Hypothalamus (tissue), 51 donors: ENCODE data around the gene SHISA9.

Experiments used
- DNase-seq, 51 donors: peaks; one replicate each; lab custom pipeline; 2025; lab: John Stamatoyannopoulos, UW

The SHISA9 gene

DNA sequence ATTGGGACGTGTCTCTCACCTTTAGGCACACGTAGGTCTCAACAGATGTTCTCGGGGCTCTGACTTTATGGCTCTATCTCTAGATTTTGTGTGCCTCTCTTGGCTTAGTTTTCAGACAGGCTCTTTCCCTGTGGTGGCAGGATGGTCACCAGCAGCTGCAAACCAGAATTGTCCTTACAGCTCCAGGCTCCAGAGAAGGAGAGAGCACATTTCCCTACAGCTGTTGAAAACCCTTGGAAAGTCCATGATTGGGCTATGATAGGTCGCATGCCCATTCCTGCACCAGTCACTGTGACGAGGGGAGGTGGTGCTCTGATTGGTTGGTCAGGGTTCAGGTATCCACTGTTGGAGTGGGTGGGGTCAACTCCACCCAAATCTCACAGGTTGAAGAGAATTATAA lies 41.5 kb downstream of the SHISA9 start:
- DNase-seq: no peak

GRCh38 chr16:12944300-12944699 lies 42.9 kb downstream of the SHISA9 start:
- no peak for DNase-seq

- no peak for DNase-seq
Measured at GRCh38 chr16:12951392-12951791, 50.0 kb downstream of the SHISA9 start.

DNA sequence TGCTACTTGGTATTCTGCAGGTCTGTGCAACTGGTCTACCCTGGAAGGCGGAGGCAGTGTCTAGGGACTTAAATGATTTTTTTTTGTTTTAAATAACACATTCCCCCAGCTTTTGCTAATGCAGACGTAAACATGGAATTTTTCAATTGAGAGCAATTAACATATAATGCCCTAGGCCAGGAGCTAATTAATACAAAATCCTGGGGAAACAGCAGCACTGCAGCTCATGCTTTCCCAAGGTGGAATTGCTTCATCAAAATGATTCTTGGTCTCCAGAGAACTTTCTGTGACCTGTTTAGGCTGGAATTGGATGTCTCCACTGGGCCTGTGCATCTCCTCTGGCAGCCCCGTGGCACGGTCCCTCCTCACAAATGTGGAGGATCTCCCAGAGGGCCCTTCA lies 50.6 kb downstream of the SHISA9 start:
- DNase-seq: no peak

- DNase-seq: peak in 1 of 51 donors; percentile 5
Measured at GRCh38 chr16:12958366-12958765, 57.0 kb downstream of the SHISA9 start.

- no peak for DNase-seq
Measured at GRCh38 chr16:12959072-12959471, 57.7 kb downstream of the SHISA9 start.

GRCh38 chr16:12961626-12962025 lies 60.2 kb downstream of the SHISA9 start:
- no peak for DNase-seq

- no peak for DNase-seq
Measured at GRCh38 chr16:12964461-12964860, 63.1 kb downstream of the SHISA9 start.

- DNase-seq: peak in 1 of 51 donors; percentile 7
Measured at GRCh38 chr16:12965274-12965804, 63.9 kb downstream of the SHISA9 start.

DNA sequence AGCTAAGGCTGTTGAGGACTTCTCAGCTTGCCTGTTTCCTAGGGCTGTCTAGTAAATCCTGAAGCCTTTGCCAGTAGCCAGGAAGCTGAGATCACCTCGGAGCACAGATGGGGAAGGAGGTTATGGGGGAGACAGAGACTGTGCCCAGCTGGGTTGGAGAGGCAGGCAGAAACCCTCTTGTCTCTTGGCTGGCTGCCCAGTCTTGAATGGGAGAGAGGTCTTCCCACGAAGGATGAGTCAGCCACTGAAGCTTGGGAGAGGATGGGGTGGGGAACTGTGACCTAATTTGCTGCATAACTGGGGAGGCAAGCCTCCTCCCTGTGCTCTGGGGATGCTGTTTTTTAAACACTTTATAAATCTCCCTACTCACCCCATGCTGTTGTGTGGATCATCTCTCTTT lies 69.8 kb downstream of the SHISA9 start:
- peak in 43 of 51 donors; percentile 1 to 91 (median 43) for DNase-seq

DNA sequence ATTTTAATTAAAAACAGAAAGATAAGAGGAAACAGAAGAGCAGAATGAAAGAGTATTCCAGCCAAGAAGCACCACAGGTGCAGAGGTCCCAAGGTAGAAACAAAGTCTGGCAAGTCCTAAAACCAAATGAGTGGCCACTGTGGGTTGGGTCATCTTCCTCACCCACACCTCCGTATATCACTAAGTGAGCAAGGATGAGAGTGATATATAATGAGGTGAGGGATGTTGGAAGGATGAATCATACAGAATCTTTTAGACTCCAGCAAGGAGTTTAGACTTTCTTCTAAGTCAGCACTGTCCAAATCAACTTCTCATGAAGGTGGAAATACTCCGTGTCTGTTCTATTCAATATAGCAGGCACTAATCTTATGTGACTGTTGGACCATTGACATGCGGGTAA lies 70.8 kb downstream of the SHISA9 start:
- no peak for DNase-seq

DNA sequence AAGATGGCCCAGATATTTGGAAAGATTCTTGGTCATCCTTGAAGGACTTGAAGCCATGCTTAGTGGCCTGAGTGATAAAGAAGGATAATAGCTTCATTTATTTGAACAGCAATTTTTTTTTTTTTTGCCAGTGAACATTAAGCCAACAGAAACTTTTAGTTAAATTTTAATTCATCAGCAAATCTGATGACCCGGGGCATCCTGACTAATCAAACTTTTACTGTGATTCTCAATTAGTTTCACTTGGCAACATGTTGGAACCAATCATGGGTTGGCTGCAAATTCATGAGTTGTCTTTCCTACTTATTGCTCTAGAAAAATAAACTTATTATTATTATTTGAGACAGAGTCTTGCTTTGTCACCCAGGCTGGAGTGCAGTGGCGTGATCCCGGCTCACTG lies 74.4 kb downstream of the SHISA9 start:
- no peak for DNase-seq

DNA sequence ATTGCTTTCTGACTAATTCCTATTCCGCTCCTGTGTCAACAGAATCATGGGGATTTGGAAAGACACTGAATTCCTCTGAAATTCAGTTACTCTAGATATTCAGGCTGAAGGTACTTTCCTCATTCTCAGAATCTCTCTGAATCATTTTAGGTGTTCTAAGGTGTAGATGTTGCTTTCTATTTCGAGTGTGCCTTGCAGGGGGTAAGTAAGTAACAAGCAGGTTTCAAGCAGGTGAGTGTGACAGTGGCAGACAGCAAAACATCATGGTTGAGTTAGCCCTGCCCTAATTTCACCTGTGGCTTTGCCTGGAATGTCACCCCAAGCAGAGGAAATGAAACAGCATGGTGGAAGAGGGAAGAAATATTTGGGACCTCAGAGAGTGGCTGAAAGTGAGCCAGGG lies 75.1 kb downstream of the SHISA9 start:
- no peak for DNase-seq

DNA sequence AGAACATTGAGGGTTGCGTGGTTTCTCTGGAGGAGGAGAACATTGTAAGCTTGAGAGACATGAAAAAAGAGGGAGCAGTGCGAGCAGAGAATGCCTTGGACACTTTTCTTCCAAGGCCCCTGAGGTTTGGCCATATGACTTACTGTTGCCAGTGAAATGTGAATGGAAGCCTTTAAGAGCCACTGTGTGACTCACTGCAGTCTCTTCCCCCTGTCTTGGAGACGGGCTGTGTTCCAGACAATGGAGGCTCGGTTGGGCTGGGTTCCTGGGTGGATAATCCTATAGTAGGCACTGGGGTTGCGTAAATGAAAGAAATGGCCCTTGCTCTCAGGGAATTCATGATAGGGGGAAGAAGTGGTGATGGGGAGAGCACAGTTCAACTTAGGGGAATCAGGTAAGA lies 75.5 kb downstream of the SHISA9 start:
- DNase-seq: peak in 9 of 51 donors; percentile 5 to 47 (median 12)

DNA sequence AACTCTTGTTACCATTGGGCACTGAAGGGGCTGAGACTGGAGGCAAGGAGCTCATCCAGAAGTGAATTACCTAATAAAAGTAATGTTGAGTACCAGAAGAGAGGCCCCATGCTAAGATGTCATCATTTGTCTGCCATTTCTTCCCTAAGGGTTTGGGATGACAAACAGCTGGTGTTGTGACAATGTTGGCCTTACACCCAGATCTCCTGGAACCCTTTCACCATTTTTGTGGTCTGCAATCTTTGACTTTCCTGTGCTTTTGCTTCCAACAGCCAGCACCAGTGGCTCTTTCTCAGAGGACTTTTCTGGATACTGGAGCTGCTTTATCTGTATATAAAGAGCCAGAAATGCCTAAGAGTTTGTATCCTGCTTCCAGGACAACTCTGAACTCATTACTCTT lies 84.1 kb downstream of the SHISA9 start:
- DNase-seq: no peak

- DNase-seq: no peak
Measured at GRCh38 chr16:12988071-12988470, 86.7 kb downstream of the SHISA9 start.

GRCh38 chr16:12992066-12992465 lies 90.7 kb downstream of the SHISA9 start:
- no peak for DNase-seq

DNA sequence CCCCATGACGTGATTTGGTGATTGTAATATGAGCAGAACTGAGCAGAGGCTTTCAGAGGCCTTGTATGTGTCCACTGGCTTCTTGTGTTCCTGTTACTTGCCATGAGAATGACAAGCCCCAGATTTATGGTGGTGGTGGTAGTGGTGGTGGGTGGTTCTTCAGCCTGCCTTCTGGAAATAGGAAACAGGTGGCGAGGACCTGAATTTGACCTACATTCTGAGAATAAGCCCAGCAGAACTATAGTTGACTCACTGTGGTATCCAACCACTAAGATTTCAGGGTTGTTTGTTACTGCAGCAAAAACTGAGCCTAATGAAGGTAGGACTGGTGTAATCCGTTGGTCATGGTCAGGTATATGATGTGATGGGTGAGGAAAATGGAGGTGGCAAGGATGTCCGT lies 93.0 kb downstream of the SHISA9 start:
- no peak for DNase-seq

GRCh38 chr16:12995721-12996372 lies 94.4 kb downstream of the SHISA9 start:
- DNase-seq: no peak

GRCh38 chr16:12998361-12999085 lies 97.1 kb downstream of the SHISA9 start:
- DNase-seq: no peak

DNA sequence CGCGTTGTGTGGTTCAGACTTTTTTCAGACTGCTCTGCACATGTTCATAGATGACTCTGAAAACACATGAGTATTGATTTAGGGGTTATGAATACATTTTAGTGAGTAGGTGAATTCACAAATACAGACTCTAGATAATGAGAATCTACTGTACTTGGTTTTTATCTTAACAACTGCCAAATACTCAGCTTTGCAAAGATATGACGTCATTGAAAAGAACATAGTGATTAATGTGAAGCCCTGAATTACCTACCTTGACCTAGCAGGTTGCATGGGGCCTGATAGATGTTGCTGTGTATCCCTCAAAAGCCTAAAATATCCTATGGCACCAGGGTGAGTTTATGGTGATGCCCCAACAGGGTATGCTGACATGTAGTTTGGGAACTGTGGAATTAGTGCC lies 98.0 kb downstream of the SHISA9 start:
- DNase-seq: no peak

- no peak for DNase-seq
Measured at GRCh38 chr16:13005721-13006247, 104.4 kb downstream of the SHISA9 start.
